Epithelial cell of proximal tubule (primary cell): ENCODE data around the gene ATP6AP1. TPM values are rescaled to one million over a fixed set of nuclear protein-coding genes. Genes with fewer than 3 reads are reported as not detected.

ENCODE experiments used
- DNase-seq: peaks from one replicate; pipeline ENCODE4 v3.0.0-alpha.2; 2011; ENCODE audit warnings: low read depth
- H3K4me3 ChIP-seq: 2 replicates; pipeline ENCODE4 v1.5.1; 2011; ENCODE audit warnings: low read depth, mild to moderate bottlenecking, low read length
- total RNA-seq: library from RNA; depleted of rRNA; stranded (reverse); fragments of >200 nt; gene quantifications from 2 replicates; pipeline ENCODE4 v1.2.3, GENCODE V29; 2015
- TF ChIP-seq, protein P1 (sequence below): conservative IDR thresholded peaks from 2 replicates; pipeline ENCODE4 v1.5.1; 2012; ENCODE audit warnings: low read depth, mild to moderate bottlenecking, low read length

ATP6AP1 gene
- total RNA-seq, 1 donor from 2014 or later: 55.1 TPM

DNA sequence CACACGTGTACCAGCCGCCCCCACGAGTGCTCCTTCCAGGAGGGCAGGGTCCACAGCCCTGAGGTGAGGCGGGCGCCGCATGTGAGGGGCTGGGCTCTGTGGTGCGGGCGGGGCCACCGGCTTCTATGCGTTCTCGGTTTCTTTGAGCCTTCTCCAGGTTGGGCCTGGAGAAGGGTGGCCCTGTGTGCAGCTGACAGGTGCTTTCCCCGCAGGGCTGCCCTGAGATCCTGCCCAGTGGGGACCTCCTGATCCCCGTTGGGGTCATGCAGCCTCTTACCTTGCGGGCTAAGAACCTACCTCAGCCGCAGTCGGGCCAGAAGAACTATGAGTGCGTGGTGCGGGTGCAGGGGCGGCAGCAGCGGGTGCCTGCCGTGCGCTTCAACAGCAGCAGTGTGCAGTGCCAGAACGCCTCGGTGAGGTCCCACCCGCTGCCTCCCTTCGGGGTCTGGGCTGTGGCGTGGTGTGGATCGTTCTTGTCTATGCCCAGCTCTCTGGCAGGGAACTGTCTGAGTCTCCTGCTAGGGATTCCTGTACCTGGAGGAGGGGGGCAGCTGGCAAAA lies 36.4 kb downstream of the ATP6AP1 start:
- no peak overlapping the region for H3K4me3 ChIP-seq
- TF ChIP-seq, protein P1, sequence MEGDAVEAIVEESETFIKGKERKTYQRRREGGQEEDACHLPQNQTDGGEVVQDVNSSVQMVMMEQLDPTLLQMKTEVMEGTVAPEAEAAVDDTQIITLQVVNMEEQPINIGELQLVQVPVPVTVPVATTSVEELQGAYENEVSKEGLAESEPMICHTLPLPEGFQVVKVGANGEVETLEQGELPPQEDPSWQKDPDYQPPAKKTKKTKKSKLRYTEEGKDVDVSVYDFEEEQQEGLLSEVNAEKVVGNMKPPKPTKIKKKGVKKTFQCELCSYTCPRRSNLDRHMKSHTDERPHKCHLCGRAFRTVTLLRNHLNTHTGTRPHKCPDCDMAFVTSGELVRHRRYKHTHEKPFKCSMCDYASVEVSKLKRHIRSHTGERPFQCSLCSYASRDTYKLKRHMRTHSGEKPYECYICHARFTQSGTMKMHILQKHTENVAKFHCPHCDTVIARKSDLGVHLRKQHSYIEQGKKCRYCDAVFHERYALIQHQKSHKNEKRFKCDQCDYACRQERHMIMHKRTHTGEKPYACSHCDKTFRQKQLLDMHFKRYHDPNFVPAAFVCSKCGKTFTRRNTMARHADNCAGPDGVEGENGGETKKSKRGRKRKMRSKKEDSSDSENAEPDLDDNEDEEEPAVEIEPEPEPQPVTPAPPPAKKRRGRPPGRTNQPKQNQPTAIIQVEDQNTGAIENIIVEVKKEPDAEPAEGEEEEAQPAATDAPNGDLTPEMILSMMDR: no peak
- no peak for DNase-seq

DNA sequence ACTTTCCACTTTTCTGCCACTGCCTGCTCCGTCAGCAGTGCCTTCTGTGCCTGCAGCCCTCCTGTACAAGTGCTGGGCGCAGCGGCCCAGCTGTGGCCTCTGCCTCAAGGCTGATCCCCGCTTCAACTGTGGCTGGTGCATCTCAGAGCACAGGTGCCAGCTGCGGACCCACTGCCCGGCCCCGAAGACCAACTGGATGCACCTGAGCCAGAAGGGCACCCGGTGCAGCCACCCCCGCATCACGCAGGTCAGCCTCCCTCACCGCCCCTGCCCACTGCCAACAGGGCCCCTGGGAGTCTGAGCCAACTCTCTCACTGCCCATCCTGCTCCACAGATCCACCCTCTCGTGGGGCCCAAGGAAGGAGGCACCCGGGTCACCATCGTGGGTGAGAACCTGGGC lies 37.1 kb downstream of the ATP6AP1 start:
- DNase-seq: no peak
- TF ChIP-seq, protein P1: no peak
- H3K4me3 ChIP-seq: no peak overlapping the region

DNA sequence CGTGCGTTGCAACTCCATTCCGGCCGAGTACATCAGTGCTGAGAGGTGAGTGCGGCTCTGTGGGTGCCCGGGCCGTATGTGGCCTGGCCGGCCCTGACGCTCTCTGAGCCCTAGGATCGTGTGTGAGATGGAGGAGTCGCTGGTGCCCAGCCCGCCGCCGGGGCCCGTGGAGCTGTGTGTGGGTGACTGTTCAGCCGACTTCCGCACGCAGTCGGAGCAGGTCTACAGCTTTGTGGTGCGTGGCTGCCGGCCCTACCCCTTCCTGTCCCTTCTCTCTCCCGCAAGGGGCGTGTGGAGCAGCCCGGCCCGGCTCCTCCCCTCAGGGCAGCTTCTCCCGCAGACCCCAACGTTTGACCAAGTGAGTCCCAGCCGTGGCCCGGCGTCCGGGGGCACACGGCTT lies 37.6 kb downstream of the ATP6AP1 start:
- DNase-seq: no peak
- TF ChIP-seq, protein P1: no peak
- no peak overlapping the region for H3K4me3 ChIP-seq

DNA sequence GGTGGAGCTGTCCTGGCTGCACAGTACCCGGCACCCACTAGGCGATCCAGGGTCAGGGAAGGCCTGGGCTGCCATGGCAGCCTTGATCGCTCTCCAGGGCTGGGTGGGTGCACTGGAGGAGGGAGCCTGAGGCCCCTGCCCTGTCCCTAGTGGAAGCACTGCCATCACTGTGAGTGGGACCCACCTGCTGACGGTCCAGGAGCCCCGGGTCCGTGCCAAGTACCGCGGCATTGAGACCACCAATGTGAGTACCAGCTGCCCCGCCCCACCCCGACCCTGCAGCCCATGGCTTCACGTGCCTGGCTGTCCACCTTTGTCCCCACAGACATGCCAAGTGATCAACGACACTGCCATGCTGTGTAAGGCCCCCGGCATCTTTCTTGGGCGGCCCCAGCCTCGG lies 38.4 kb downstream of the ATP6AP1 start:
- no peak overlapping the region for H3K4me3 ChIP-seq
- TF ChIP-seq, protein P1: no peak
- no peak for DNase-seq

DNA sequence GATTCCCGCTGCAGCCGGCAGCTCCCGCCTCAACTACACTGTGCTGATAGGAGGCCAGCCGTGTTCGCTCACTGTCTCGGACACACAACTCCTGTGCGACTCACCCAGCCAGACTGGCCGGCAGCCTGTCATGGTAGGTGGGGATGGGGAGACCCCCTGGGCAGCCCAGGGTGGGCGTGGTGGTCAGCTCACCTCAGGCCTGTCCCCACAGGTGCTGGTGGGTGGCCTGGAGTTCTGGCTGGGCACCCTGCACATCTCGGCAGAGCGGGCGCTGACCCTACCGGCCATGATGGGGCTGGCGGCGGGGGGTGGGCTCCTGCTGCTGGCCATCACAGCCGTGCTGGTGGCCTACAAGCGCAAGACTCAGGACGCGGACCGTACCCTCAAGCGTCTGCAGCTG lies 39.1 kb downstream of the ATP6AP1 start:
- TF ChIP-seq, protein P1: no peak
- no peak overlapping the region for H3K4me3 ChIP-seq
- DNase-seq: no peak

DNA sequence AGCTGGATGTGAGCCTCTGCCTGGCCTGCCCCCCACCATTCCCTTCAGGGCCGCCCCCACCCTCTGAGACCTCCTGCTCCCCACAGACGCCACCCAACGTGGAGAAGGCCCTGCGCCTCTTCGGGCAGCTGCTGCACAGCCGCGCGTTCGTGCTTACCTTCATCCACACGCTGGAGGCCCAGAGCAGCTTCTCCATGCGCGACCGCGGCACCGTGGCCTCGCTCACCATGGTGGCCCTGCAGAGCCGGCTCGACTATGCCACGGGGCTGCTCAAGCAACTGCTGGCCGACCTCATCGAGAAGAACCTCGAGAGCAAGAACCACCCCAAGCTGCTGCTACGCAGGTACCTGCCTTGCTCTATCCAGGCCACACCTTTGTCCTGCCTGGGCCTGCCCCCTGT lies 39.7 kb downstream of the ATP6AP1 start:
- no peak overlapping the region for H3K4me3 ChIP-seq
- TF ChIP-seq, protein P1: no peak
- no peak for DNase-seq

DNA sequence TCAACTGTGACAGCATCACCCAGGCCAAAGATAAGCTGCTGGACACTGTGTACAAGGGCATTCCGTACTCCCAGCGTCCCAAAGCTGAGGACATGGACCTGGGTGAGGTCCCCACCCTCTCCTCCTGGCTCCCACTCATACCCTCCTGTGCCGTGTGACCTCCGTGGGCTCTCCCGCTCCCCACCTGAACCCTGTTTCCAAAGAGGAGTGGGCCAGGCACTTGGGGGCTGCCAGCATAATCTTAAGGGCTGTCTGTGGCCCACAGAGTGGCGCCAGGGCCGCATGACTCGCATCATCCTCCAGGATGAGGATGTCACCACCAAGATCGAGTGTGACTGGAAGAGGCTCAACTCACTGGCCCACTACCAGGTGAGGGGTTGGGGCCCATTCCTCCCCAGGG lies 40.6 kb downstream of the ATP6AP1 start:
- DNase-seq: no peak
- TF ChIP-seq, protein P1: no peak
- no peak overlapping the region for H3K4me3 ChIP-seq
